GM12892 (cell line): Measurements from ENCODE around the gene SAAL1.

Experiments used
- POLR2A ChIP-seq: IDR thresholded peaks from 2 replicates; pipeline ENCODE4 v1.6.1; 2011; ENCODE audit warnings: low read depth, low read length, control low read depth
- TAF1 ChIP-seq: IDR thresholded peaks from 2 replicates; pipeline ENCODE4 v1.6.1; 2011; ENCODE audit warnings: low read depth, mild to moderate bottlenecking, control low read depth, low read length, borderline replicate concordance

DNA sequence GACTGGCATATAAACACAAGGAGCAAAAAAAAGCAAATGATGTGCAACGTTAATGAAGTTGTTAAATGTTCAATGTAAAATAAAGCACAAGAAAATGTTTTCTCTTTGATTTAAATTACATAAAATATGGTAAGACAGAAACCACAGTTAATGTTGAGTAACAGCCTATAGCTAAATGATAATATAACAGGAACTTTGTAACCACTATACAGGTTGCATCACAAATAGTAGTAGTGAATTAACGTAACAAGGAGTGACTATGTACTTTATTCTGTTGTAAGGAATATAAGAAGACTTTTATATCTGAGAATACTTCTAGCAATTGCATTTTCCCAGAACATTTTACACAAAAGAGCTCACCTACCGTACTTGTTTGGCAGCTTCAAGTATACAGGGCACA is 16.9 kb downstream of the SAAL1 start:
- TF ChIP-seq POLR2A (no peak), TAF1 (no peak)
